Heart right ventricle (tissue), 16 donors: ENCODE measurements around the gene PIAS2. TPM values are rescaled to one million over a fixed set of nuclear protein-coding genes. Genes with fewer than 3 reads are reported as not detected.
"Not testable (repeated sequence)": the region's sequence is repeated elsewhere in the genome, so short reads cannot be mapped to it uniquely, and the experiment has no call there.

Experiments used
- ATAC-seq, 8 donors: fragments of 200-7000 bp; cut with Tn5 transposase; one replicate each; pipeline ENCODE4 v1.9.1; 2020; ENCODE audit warnings: mild to moderate bottlenecking in 8 of 8, moderate library complexity in 8 of 8, moderate number of reproducible peaks in 1 of 8
- DNase-seq, 2 donors: peaks; one replicate each; pipeline ENCODE4 v3.0.0-alpha.2; 2020
- H3K27ac ChIP-seq, 10 donors: fragments of 200-600 bp; sonication (generic) in 2 of 10; one replicate each; pipeline versions ENCODE4 v1.5.0 to v1.8.0; 2020 to 2022; ENCODE audit warnings: mild to moderate bottlenecking in 3 of 10
- H3K27me3 ChIP-seq, 7 donors: fragments of 200-600 bp; one replicate each; pipeline ENCODE4 v1.8.0; 2021 to 2022; ENCODE audit warnings: mild to moderate bottlenecking in 2 of 7
- H3K36me3 ChIP-seq, 9 donors: fragments of 200-600 bp; sonication (generic) in 1 of 9; one replicate each; pipeline versions ENCODE4 v1.5.0 to v1.8.0; 2020 to 2022; ENCODE audit warnings: mild to moderate bottlenecking in 2 of 9
- H3K4me1 ChIP-seq, 9 donors: fragments of 200-600 bp; sonication (generic) in 1 of 9; one replicate each; pipeline versions ENCODE4 v1.5.0 to v1.8.0; 2020 to 2022; ENCODE audit warnings: mild to moderate bottlenecking in 4 of 9
- H3K4me3 ChIP-seq, 10 donors: fragments of 200-600 bp; sonication (generic) in 2 of 10; one replicate each; pipeline versions ENCODE4 v1.5.0 to v1.8.0; 2020 to 2022; ENCODE audit warnings: mild to moderate bottlenecking in 7 of 10, moderate library complexity in 2 of 10
- H3K9me3 ChIP-seq, 11 donors: fragments of 200-600 bp in 10 of 11; sonication (generic) in 2 of 11; one replicate each; pipeline versions ENCODE4 v1.5.0 to v1.8.0; 2013 to 2022; ENCODE audit warnings: mild to moderate bottlenecking in 2 of 11, control low read depth in 1 of 11, moderate library complexity in 1 of 11
- CTCF ChIP-seq, 9 donors: fragments of 200-600 bp; sonication (generic) in 2 of 9; IDR thresholded peaks; one replicate each; pipeline versions ENCODE4 v1.5.0 to v1.8.0; 2021 to 2022; ENCODE audit warnings: antibody characterized with exemption in 9 of 9, mild to moderate bottlenecking in 5 of 9, moderate library complexity in 1 of 9
- WGBS, 2 donors: extraction: QIAGEN DNeasy Blood & Tissue Kit; methylation state at CpG; one replicate each; pipeline ENCODE4 v1.1.7; 2013; ENCODE audit warnings: inconsistent platforms in 1 of 2; 5-methylcytosine and 5-hydroxymethylcytosine counted together
- intact Hi-C, 10 donors: fragments of 100-400 bp; cut with DNase I; formaldehyde crosslinking; loops; one replicate each; pipeline versions ENCODE4 v1.11.1 to v1.14.2; 2022
- polyA plus RNA-seq, 2 donors: library from polyadenylated mRNA; stranded (reverse); fragments of 200-250 nt; gene quantifications; one replicate each; pipeline ENCODE4 v1.2.3, GENCODE V29; 2013
- total RNA-seq, 10 donors: library from RNA; stranded (reverse); fragmentation: NEBNext Ultra II Directional in 3 of 10; extraction: Animal tissue kit (Norgen Biotek cat#: 25700) in 3 of 10; gene quantifications; one replicate each; pipeline versions ENCODE4 v1.2.1 to v1.2.4, GENCODE V29; 2021 to 2023
- donor health status: Arrhythmogenic right ventricular cardiomyopathy.
- donor health status: ischemic (EF 13 %, LVEDD 7.1; RV severe dilation, severe dysfunction).
- donor health status: healthy with polysubstance abuse.
- donor health status: DM: no; HTN: yes; CAD: no.
- donor health status: DM: no; HTN: no; CAD: no.
- donor health status: ischemic (EF 25% LVEDD 6.9; RV normal size, moderate dysfunction).
- donor health status: ischemic (EF 25% LVEDD 5.7; RV mildly dilated, moderate dysfunction).
- donor health status: healthy.
- donor health status: DM: yes; HTN: yes; CAD: no.
- donor health status: Ischemic cardiomyopathy.
- donor health status: ischemic (EF 35%, LVEDD 5.7; RV mildly dilated, moderate dysfunction).
- donor health status: nonischemic (EF 11% LVEDD 7.7; RV severe dilation, severe dysfunction).
- donor health status: DM: yes; HTN: yes; CAD: no.
- donor health status: PGD.
- donor health status: ischemic (EF 29% LVEDD 5.4; RV normal size, mild dysfunction).
- donor health status: nonischemic (EF 23%, LVEDD 6.1; RV moderate dilation, normal function).

Gene PIAS2
- total and polyA plus RNA-seq, 12 donors: 3.4 to 39.2 (median 32.8) TPM

GRCh38 chr18:46812311-46812710, 105.0 kb downstream of the PIAS2 start:
- intact Hi-C loops: no loop called here
- no peak overlapping the region for H3K4me3 ChIP-seq
- H3K27ac ChIP-seq: no peak overlapping the region
- no peak for TF ChIP-seq CTCF (IDR thresholded peaks at IDR 0.05)
- 73 to 75% methylated on average over 2 of the region's 2 CpGs for WGBS, 2 donors
- no peaks in the 10 kb centered on the region for H3K27me3 ChIP-seq
- ATAC-seq (no peak), DNase-seq (no peak)
- no peaks in the 10 kb centered on the region for H3K4me1 ChIP-seq
- peaks cover 0 to 31% (median 0%) of the 10 kb centered on the region in 9 donors for H3K36me3 ChIP-seq
- H3K9me3 ChIP-seq: no peaks in the 10 kb centered on the region

- Histone ChIP-seq H3K4me3 (no peak overlapping the region), H3K36me3 (peaks cover 0 to 23% (median 0%) of the 10 kb centered on the region in 9 donors), H3K27me3 (no peaks in the 10 kb centered on the region), H3K4me1 (no peaks in the 10 kb centered on the region), H3K9me3 (no peaks in the 10 kb centered on the region), H3K27ac (no peak overlapping the region)
- no peak for DNase-seq
- WGBS, 2 donors: 95 to 96% methylated on average over 2 of the region's 2 CpGs
- intact Hi-C loops: no loop called here
- no peak for TF ChIP-seq CTCF (IDR thresholded peaks at IDR 0.05)
- no peak for ATAC-seq
Observed at GRCh38 chr18:46810481-46811000, 106.8 kb downstream of the PIAS2 start.

- DNase-seq (no peak), ATAC-seq (no peak)
- no peak overlapping the region for H3K27ac ChIP-seq
- peaks cover 0 to 11% (median 0%) of the 10 kb centered on the region in 9 donors for H3K36me3 ChIP-seq
- no peaks in the 10 kb centered on the region for H3K9me3 ChIP-seq
- no peak for TF ChIP-seq CTCF (IDR thresholded peaks at IDR 0.05)
- intact Hi-C loops: loop anchor here in 1 of 10 donors (10.0 kb wide), 1 partner anchor 134 kb away; no protein-coding TSS in a partner anchor
- H3K27me3 ChIP-seq: no peaks in the 10 kb centered on the region
- 73 to 82% methylated on average over 5 of the region's 5 CpGs for WGBS, 2 donors
- H3K4me1 ChIP-seq: no peaks in the 10 kb centered on the region
- H3K4me3 ChIP-seq: no peak overlapping the region
Observed at GRCh38 chr18:46809145-46809544, 108.2 kb downstream of the PIAS2 start.

GRCh38 chr18:46795945-46796344, 121.4 kb downstream of the PIAS2 start:
- H3K9me3 ChIP-seq, H3K4me1 ChIP-seq, ATAC-seq, intact Hi-C loops, H3K27me3 ChIP-seq, H3K4me3 ChIP-seq, H3K36me3 ChIP-seq, H3K27ac ChIP-seq, DNase-seq: not testable (repeated sequence)
- 95 to 99% methylated on average over 6 of the region's 6 CpGs for WGBS, 2 donors

- WGBS, 2 donors: 87 to 88% methylated on average over 1 of the region's 1 CpG
- intact Hi-C loops: no loop called here
Observed at GRCh38 chr18:46794607-46795006, 122.7 kb downstream of the PIAS2 start.

More at GRCh38 chr18:46794607-46795006, 122.7 kb downstream of the PIAS2 start:
- no peak for TF ChIP-seq CTCF (IDR thresholded peaks at IDR 0.05)
- no peak overlapping the region for H3K4me3 ChIP-seq
- DNase-seq (no peak), ATAC-seq (no peak)
- no peaks in the 10 kb centered on the region for H3K36me3 ChIP-seq
- no peaks in the 10 kb centered on the region for H3K27me3 ChIP-seq
- no peaks in the 10 kb centered on the region for H3K9me3 ChIP-seq
- H3K4me1 ChIP-seq: no peaks in the 10 kb centered on the region
- H3K27ac ChIP-seq: no peak overlapping the region
